ENCODE results near the gene XBP1.
"Not testable (repeated sequence)": the region's sequence is repeated elsewhere in the genome, so short reads cannot be mapped to it uniquely, and the experiment has no call there.

XBP1 gene

GRCh38 chr22:28800308-28801041 lies at the start of gene XBP1:
Gene XBP1 (minus strand): TSS chr22:28800569.
- Histone ChIP-seq H3K27me3 (ENCODE audit: low read length) (no peaks in the 10 kb centered on the region), H3K36me3 (ENCODE audit: low read length) (peaks cover 18% of the 10 kb centered on the region), H3K4me3 (ENCODE audit: insufficient read depth, low read length, poor library complexity, severe bottlenecking) (peak within 1 kb of the TSS; percentile 76), H3K9me2 (replicated peaks; ENCODE audit: insufficient read depth, low read length) (no peaks in the 10 kb centered on the region), H3F3A (ENCODE audit: insufficient read depth) (no peaks in the 10 kb centered on the region; the same call in 1 of the 2 replicates), H4K20me1 (ENCODE audit: low read depth, low read length) (no peaks in the 10 kb centered on the region; the same call in none of the 2 replicates), H3K79me2 (ENCODE audit: insufficient read depth, low read length) (0 out of 2 replicates have a peak, but pooled peaks cover 6% of the 10 kb centered on the region), H3K4me2 (ENCODE audit: low read depth, low read length, poor library complexity, severe bottlenecking) (peak within 1 kb of the TSS; percentile 72), H2AFZ (ENCODE audit: low read depth, low read length, severe bottlenecking) (peak within 1 kb of the TSS; percentile 93), H3K9me3 (ENCODE audit: insufficient read depth, low read length) (no peaks in the 10 kb centered on the region), H3K9ac (ENCODE audit: low read length) (peak within 1 kb of the TSS; percentile 81), H3K27ac (ENCODE audit: low read depth, low read length) (no peak within 1 kb of the TSS)
- TF ChIP-seq CTCF (IDR thresholded peaks at IDR 0.05; ENCODE audit: insufficient read depth, low read length, poor library complexity, severe bottlenecking) (no peak), EZH2phosphoT487 (conservative IDR thresholded peaks at IDR 0.05; ENCODE audit: low read length) (no peak)

- H3K27me3 ChIP-seq (ENCODE audit: low read length): no peaks in the 10 kb centered on the region
- H2AFZ ChIP-seq (ENCODE audit: low read depth, low read length, severe bottlenecking): no peak overlapping the region
- H3K4me2 ChIP-seq (ENCODE audit: low read depth, low read length, poor library complexity, severe bottlenecking): no peak overlapping the region
- no peaks in the 10 kb centered on the region for H3K36me3 ChIP-seq (ENCODE audit: low read length)
- H3K79me2 ChIP-seq (ENCODE audit: insufficient read depth, low read length): no peaks in the 10 kb centered on the region
- H3K4me3 ChIP-seq (ENCODE audit: insufficient read depth, low read length, poor library complexity, severe bottlenecking): no peak overlapping the region
- TF ChIP-seq EZH2phosphoT487 (conservative IDR thresholded peaks at IDR 0.05; ENCODE audit: low read length) (no peak), CTCF (IDR thresholded peaks at IDR 0.05; ENCODE audit: insufficient read depth, low read length, poor library complexity, severe bottlenecking) (no peak)
- no peaks in the 10 kb centered on the region for H3K9me3 ChIP-seq (ENCODE audit: insufficient read depth, low read length)
- no peak overlapping the region for H3K9ac ChIP-seq (ENCODE audit: low read length)
- no peak overlapping the region for H3K27ac ChIP-seq (ENCODE audit: low read depth, low read length)
- no peaks in the 10 kb centered on the region for H4K20me1 ChIP-seq (ENCODE audit: low read depth, low read length)
- H3K9me2 ChIP-seq (replicated peaks; ENCODE audit: insufficient read depth, low read length): no peaks in the 10 kb centered on the region
- H3F3A ChIP-seq (ENCODE audit: insufficient read depth): no peaks in the 10 kb centered on the region
These were observed 46.6 kb upstream of the XBP1 start for GRCh38 chr22:28846994-28847393.

- H3K79me2 ChIP-seq (ENCODE audit: insufficient read depth, low read length); H3K36me3 ChIP-seq (ENCODE audit: low read length); H3K9me3 ChIP-seq (ENCODE audit: insufficient read depth, low read length); H3K4me2 ChIP-seq (ENCODE audit: low read depth, low read length, poor library complexity, severe bottlenecking); H3K4me3 ChIP-seq (ENCODE audit: insufficient read depth, low read length, poor library complexity, severe bottlenecking); H3K27ac ChIP-seq (ENCODE audit: low read depth, low read length); H2AFZ ChIP-seq (ENCODE audit: low read depth, low read length, severe bottlenecking); H3K9me2 ChIP-seq (replicated peaks; ENCODE audit: insufficient read depth, low read length); H3K9ac ChIP-seq (ENCODE audit: low read length); H3K27me3 ChIP-seq (ENCODE audit: low read length); H3F3A ChIP-seq (ENCODE audit: insufficient read depth); H4K20me1 ChIP-seq (ENCODE audit: low read depth, low read length): not testable (repeated sequence)
These were observed 43.9 kb upstream of the XBP1 start for GRCh38 chr22:28844277-28844676.

- no peaks in the 10 kb centered on the region for H3K36me3 ChIP-seq (ENCODE audit: low read length)
- no peaks in the 10 kb centered on the region for H3K27me3 ChIP-seq (ENCODE audit: low read length)
- TF ChIP-seq CTCF (IDR thresholded peaks at IDR 0.05; ENCODE audit: insufficient read depth, low read length, poor library complexity, severe bottlenecking): no peak
- no peak for TF ChIP-seq EZH2phosphoT487 (conservative IDR thresholded peaks at IDR 0.05; ENCODE audit: low read length)
- H4K20me1 ChIP-seq (ENCODE audit: low read depth, low read length): no peaks in the 10 kb centered on the region
- no peak overlapping the region for H3K4me3 ChIP-seq (ENCODE audit: insufficient read depth, low read length, poor library complexity, severe bottlenecking)
- no peak overlapping the region for H2AFZ ChIP-seq (ENCODE audit: low read depth, low read length, severe bottlenecking)
- no peak overlapping the region for H3K27ac ChIP-seq (ENCODE audit: low read depth, low read length)
- H3K9ac ChIP-seq (ENCODE audit: low read length): no peak overlapping the region
- no peaks in the 10 kb centered on the region for H3K9me3 ChIP-seq (ENCODE audit: insufficient read depth, low read length)
- H3K9me2 ChIP-seq (replicated peaks; ENCODE audit: insufficient read depth, low read length): no peaks in the 10 kb centered on the region
- H3F3A ChIP-seq (ENCODE audit: insufficient read depth): no peaks in the 10 kb centered on the region
- H3K4me2 ChIP-seq (ENCODE audit: low read depth, low read length, poor library complexity, severe bottlenecking): no peak overlapping the region
- no peaks in the 10 kb centered on the region for H3K79me2 ChIP-seq (ENCODE audit: insufficient read depth, low read length)
These were observed 43.3 kb upstream of the XBP1 start for GRCh38 chr22:28843633-28844032.
